OCI-LY7 (cell line): Measurements from ENCODE around the gene OAT. TPM values are rescaled to one million over a fixed set of nuclear protein-coding genes. Genes with fewer than 3 reads are reported as not detected.

Experiments used
- BruUV-seq: library from RNA; stranded (reverse); fragments of 400-500 nt; replicated peaks from 2 replicates; lab custom pipeline; 2021; lab: Mats Ljungman, UMichigan
- CTCF ChIA-PET: fragments of 300-600 bp; sonication (Branson Sonifier 250); formaldehyde crosslinking; loops from one replicate; lab custom pipeline; 2022; ENCODE audit warnings: antibody characterized with exemption; ENCODE audit not compliant: unreplicated experiment; lab: Charles Lee
- POLR2A ChIA-PET: fragments of 300-600 bp; sonication (Branson Sonifier 250); formaldehyde crosslinking; loops from one replicate; lab custom pipeline; 2022; ENCODE audit warnings: antibody characterized with exemption; lab: Charles Lee
- DNase-seq: peaks from one replicate; pipeline ENCODE4 v3.0.0-alpha.2; 2015; ENCODE audit warnings: low spot score
- H2AFZ ChIP-seq: fragments of 200-600 bp; sonication (generic), shearing (Covaris generic); 2 replicates; pipeline ENCODE4 v1.6.1; 2014; ENCODE audit warnings: mild to moderate bottlenecking, antibody characterized with exemption, low read length, moderate library complexity
- H3K27ac ChIP-seq: fragments of 200-600 bp; sonication (generic); 2 replicates; pipeline ENCODE4 v1.5.1; 2014; ENCODE audit warnings: mixed run types, low read depth, mild to moderate bottlenecking, moderate library complexity, low read length, inconsistent platforms; ENCODE audit not compliant: poor library complexity, severe bottlenecking
- H3K36me3 ChIP-seq: fragments of 200-600 bp; sonication (generic); 2 replicates; pipeline ENCODE4 v1.6.1; 2014; ENCODE audit warnings: mild to moderate bottlenecking, antibody characterized with exemption, low read length, moderate library complexity, mixed read lengths; ENCODE audit not compliant: insufficient read depth
- H3K4me1 ChIP-seq: fragments of 200-600 bp; sonication (generic); 2 replicates; pipeline ENCODE4 v1.5.1; 2014; ENCODE audit warnings: mild to moderate bottlenecking, low read length; ENCODE audit not compliant: insufficient read depth, poor library complexity, severe bottlenecking
- H3K4me2 ChIP-seq: fragments of 200-600 bp; sonication (generic); 2 replicates; pipeline ENCODE4 v1.6.1; 2014; ENCODE audit warnings: mild to moderate bottlenecking, low read length
- H3K4me3 ChIP-seq: fragments of 200-600 bp; sonication (generic); 2 replicates; pipeline ENCODE4 v1.5.1; 2014; ENCODE audit warnings: mild to moderate bottlenecking, low read depth, low read length; ENCODE audit not compliant: poor library complexity, severe bottlenecking
- H3K79me2 ChIP-seq: fragments of 200-600 bp; sonication (generic); 2 replicates; pipeline ENCODE4 v1.6.1; 2016; ENCODE audit warnings: low read depth, mild to moderate bottlenecking, low read length, moderate library complexity, mixed read lengths; ENCODE audit not compliant: insufficient read depth
- H3K9me2 ChIP-seq: fragments of 200-600 bp; sonication (generic); 2 replicates; pipeline ENCODE4 v1.6.1; 2016; ENCODE audit warnings: mild to moderate bottlenecking, low read length, mixed read lengths; ENCODE audit not compliant: insufficient read depth
- H3K9me3 ChIP-seq: fragments of 200-600 bp; sonication (generic); 2 replicates; pipeline ENCODE4 v1.6.1; 2014; ENCODE audit warnings: mild to moderate bottlenecking, mixed run types, low read length, mixed read lengths
- H4K20me1 ChIP-seq: fragments of 200-600 bp; sonication (generic); 2 replicates; pipeline ENCODE4 v1.6.1; 2014; ENCODE audit warnings: mild to moderate bottlenecking, antibody characterized with exemption, low read length, moderate library complexity, mixed read lengths; ENCODE audit not compliant: insufficient read depth
- CTCF ChIP-seq: fragments of 200-600 bp; sonication (generic); conservative IDR thresholded peaks from 2 replicates; pipeline ENCODE4 v1.5.1; 2014; ENCODE audit warnings: mild to moderate bottlenecking, antibody characterized with exemption, low read length, moderate library complexity, mixed read lengths
- EZH2phosphoT487 ChIP-seq: fragments of 200-600 bp; sonication (generic); IDR thresholded peaks from 2 replicates; pipeline ENCODE4 v1.6.1; 2018; ENCODE audit warnings: low read depth, borderline replicate concordance, mild to moderate bottlenecking, mixed run types, antibody characterized with exemption, low read length, moderate library complexity, mixed read lengths
- intact Hi-C: fragments of 100-400 bp; cut with micrococcal nuclease; formaldehyde crosslinking; loops from one replicate; pipeline ENCODE4 v1.10.0; 2022; ENCODE audit not compliant: unreplicated experiment
- total RNA-seq, 2 experiments: library from RNA; depleted of rRNA in 1 of 2; stranded (reverse); fragments of >200 nt in 1 of 2; shearing (Covaris generic) in 1 of 2; gene quantifications; 2 replicates each; pipeline ENCODE4 v1.2.3, GENCODE V29; 2014 to 2022

Gene OAT
- total RNA-seq, 2 experiments from 2014 or later, result 13.5 to 27.1 TPM

GRCh38 chr10:124461642-124462347 is 43.1 kb upstream of the OAT start, which contains the start of gene LHPP:
LHPP (plus strand) TSS chr10:124461823; CDS start chr10:124461863, 40 bp downstream.
- ChIA-PET CTCF (interaction anchor here (0.6 kb wide), 2 partner anchors 247 to 962 kb away, joined by 3 read pairs; no protein-coding TSS in a partner anchor), POLR2A (interaction anchor here (0.6 to 1.4 kb wide), 4 partner anchors 12 to 516 kb away, joined by 3 to 4 read pairs (median 3); no protein-coding TSS in a partner anchor)
- peak; percentile 88 for DNase-seq
- H3K79me2 ChIP-seq, result peaks cover 9% of the 10 kb centered on the region; the same call in 1 of the 2 replicates
- H3K4me2 ChIP-seq, result peak within 1 kb of the TSS; percentile 76
- BruUV-seq, result no TSS peak
- no peaks in the 10 kb centered on the region for H3K9me3 ChIP-seq
- no peaks in the 10 kb centered on the region for H3K9me2 ChIP-seq
- H3K4me1 ChIP-seq, result peaks cover 32% of the 10 kb centered on the region
- peak within 1 kb of the TSS; percentile 93 for H2AFZ ChIP-seq
- no peak for TF ChIP-seq EZH2phosphoT487
- peak; percentile 28; the same call in 1 of the 2 replicates for TF ChIP-seq CTCF
- H3K4me3 ChIP-seq, result peak within 1 kb of the TSS; percentile 72
- H3K27ac ChIP-seq, result peak within 1 kb of the TSS; percentile 12
- H4K20me1 ChIP-seq, result no peaks in the 10 kb centered on the region
- intact Hi-C loops, result loop anchor here (5.0 kb wide), 1 partner anchor 281 kb away; the partner anchor contains the start of gene FAM53B
- no peaks in the 10 kb centered on the region for H3K36me3 ChIP-seq

GRCh38 chr10:124460144-124460543 is 41.4 kb upstream of the OAT start:
- Histone ChIP-seq H3K27ac (no peak overlapping the region), H3K9me3 (no peaks in the 10 kb centered on the region), H3K79me2 (0 out of 2 replicates have a peak, but pooled peaks cover 5% of the 10 kb centered on the region), H3K36me3 (no peaks in the 10 kb centered on the region), H2AFZ (peak overlapping the region; percentile 19; the same call in 1 of the 2 replicates), H3K4me2 (no peak overlapping the region), H3K4me3 (no peak overlapping the region), H3K9me2 (no peaks in the 10 kb centered on the region), H3K4me1 (peaks cover 19% of the 10 kb centered on the region), H4K20me1 (no peaks in the 10 kb centered on the region)
- intact Hi-C loops, result loop anchor here (5.0 kb wide), 1 partner anchor 282 kb away; the partner anchor contains the start of gene FAM53B
- no peak for DNase-seq
- ChIA-PET CTCF (no interaction called here), POLR2A (interaction anchor here (0.6 to 1.2 kb wide), 2 partner anchors 21 to 80 kb away, joined by 3 to 4 read pairs; no protein-coding TSS in a partner anchor)
- BruUV-seq, result no TSS peak
- no peak for TF ChIP-seq EZH2phosphoT487
- TF ChIP-seq CTCF, result no peak
